Brain microvascular endothelial cell (primary cell): Measurements from ENCODE around the gene MOSMO.
A peak's percentile ranks its signal among the peaks of the same experiment; 100 is the strongest.

Experiments
- DNase-seq: peaks from one replicate; pipeline ENCODE4 v3.0.0-alpha.2; 2020
- H3K27ac ChIP-seq: fragments of 250-450 bp; sonication (Bioruptor Pico); 2 replicates; pipeline ENCODE4 v1.5.1; 2020; ENCODE audit warnings: mild to moderate bottlenecking, moderate library complexity
- H3K27me3 ChIP-seq: fragments of 250-450 bp; sonication (Bioruptor Pico); replicated peaks from 2 replicates; pipeline ENCODE4 v1.5.1; 2020; ENCODE audit warnings: mild to moderate bottlenecking
- H3K36me3 ChIP-seq: fragments of 250-450 bp; sonication (Bioruptor Pico); replicated peaks from 2 replicates; pipeline ENCODE4 v1.5.1; 2020; ENCODE audit warnings: mild to moderate bottlenecking
- H3K4me3 ChIP-seq: 2 replicates; pipeline ENCODE4 v1.5.1; 2011; ENCODE audit warnings: low read depth, mild to moderate bottlenecking, control low read depth, low read length, moderate library complexity
- CTCF ChIP-seq: IDR thresholded peaks from 2 replicates; pipeline ENCODE4 v1.5.1; 2011; ENCODE audit warnings: low read depth, mild to moderate bottlenecking, moderate library complexity, low read length, control low read depth, inconsistent platforms; ENCODE audit errors: missing control alignments
- in situ Hi-C: cut with HindIII; loops from 2 replicates; pipeline ENCODE4 v1.10.0; 2017; ENCODE audit warnings: low sequenced_read_pairs, low pct_ligation_motif_present

The MOSMO gene

GRCh38 chr16:22054847-22055590 is 47.1 kb downstream of the MOSMO start:
- H3K27me3 ChIP-seq: no peaks in the 10 kb centered on the region
- no peak overlapping the region for H3K27ac ChIP-seq
- no peak for DNase-seq
- no peak for TF ChIP-seq CTCF
- no peaks in the 10 kb centered on the region for H3K36me3 ChIP-seq
- H3K4me3 ChIP-seq: no peak overlapping the region
- in situ Hi-C loops: no loop called here

DNA sequence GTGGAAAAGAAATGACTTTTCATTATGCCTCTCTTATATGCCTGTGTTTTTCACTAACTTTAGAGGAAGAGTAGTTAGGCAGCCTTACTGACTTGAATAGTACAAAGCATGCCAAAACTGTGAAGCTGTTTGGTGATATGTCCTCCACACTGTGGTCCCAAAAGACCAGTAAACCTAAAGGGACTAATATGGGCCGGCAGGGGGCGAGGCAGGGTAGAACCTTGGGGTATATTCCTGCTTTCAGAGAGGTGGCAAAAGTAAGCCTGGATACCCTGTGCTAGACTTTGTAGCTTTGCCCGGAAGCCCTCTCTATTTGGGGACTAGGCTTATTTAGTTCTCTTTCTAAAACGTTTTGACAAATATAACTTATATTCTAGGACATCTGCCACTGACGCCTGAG is 48.0 kb downstream of the MOSMO start:
- in situ Hi-C loops: no loop called here

GRCh38 chr16:22063888-22064467 is 56.1 kb downstream of the MOSMO start:
- Histone ChIP-seq H3K36me3 (no peaks in the 10 kb centered on the region), H3K27me3 (no peaks in the 10 kb centered on the region), H3K4me3 (no peak overlapping the region), H3K27ac (no peak overlapping the region)
- DNase-seq: no peak
- in situ Hi-C loops: no loop called here
- no peak for TF ChIP-seq CTCF

More for the DNA sequence above, 48.0 kb downstream of the MOSMO start:
- no peak for DNase-seq
- H3K27ac ChIP-seq: no peak overlapping the region
- no peaks in the 10 kb centered on the region for H3K36me3 ChIP-seq
- H3K27me3 ChIP-seq: no peaks in the 10 kb centered on the region
- peak; percentile 46 for TF ChIP-seq CTCF
- H3K4me3 ChIP-seq: no peak overlapping the region

DNA sequence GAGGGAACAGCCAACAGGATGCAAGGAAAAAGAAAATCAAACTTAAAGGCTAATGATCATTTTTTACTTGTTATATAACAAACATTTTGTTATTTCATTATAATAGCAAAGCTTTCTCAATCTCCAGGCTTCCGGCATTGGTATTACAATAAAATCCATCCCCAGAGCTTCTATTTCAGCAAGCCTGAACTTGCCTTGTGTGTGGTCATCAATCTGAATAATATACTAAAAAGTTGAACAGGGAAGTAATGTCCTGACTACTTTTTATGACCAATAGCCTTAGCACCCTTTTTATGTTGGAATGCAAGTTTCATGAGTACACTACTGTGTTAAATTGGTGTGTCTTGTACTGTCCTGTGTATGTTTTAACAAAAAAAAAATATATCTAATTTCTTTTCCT is 57.3 kb downstream of the MOSMO start:
- Histone ChIP-seq H3K4me3 (no peak overlapping the region), H3K27ac (no peak overlapping the region), H3K27me3 (no peaks in the 10 kb centered on the region), H3K36me3 (no peaks in the 10 kb centered on the region)
- TF ChIP-seq CTCF: no peak
- no peak for DNase-seq
- in situ Hi-C loops: no loop called here

- no peak overlapping the region for H3K4me3 ChIP-seq
- no peak for TF ChIP-seq CTCF
- in situ Hi-C loops: no loop called here
These were observed 62.7 kb downstream of the MOSMO start for GRCh38 chr16:22070361-22071330.

More at GRCh38 chr16:22070361-22071330, 62.7 kb downstream of the MOSMO start:
- DNase-seq: no peak
- Histone ChIP-seq H3K27me3 (no peaks in the 10 kb centered on the region), H3K27ac (no peak overlapping the region), H3K36me3 (no peaks in the 10 kb centered on the region)
